ENCODE data around the gene SLC5A9. TPM values are rescaled to one million over a fixed set of nuclear protein-coding genes. Genes with fewer than 3 reads are reported as not detected.

SLC5A9 gene
- total and polyA plus RNA-seq, 10 of the 15 experiments (the other 5 are each of a cell fraction or from before 2014, with no cell fraction given): 0.03 TPM; not detected in 9

DNA sequence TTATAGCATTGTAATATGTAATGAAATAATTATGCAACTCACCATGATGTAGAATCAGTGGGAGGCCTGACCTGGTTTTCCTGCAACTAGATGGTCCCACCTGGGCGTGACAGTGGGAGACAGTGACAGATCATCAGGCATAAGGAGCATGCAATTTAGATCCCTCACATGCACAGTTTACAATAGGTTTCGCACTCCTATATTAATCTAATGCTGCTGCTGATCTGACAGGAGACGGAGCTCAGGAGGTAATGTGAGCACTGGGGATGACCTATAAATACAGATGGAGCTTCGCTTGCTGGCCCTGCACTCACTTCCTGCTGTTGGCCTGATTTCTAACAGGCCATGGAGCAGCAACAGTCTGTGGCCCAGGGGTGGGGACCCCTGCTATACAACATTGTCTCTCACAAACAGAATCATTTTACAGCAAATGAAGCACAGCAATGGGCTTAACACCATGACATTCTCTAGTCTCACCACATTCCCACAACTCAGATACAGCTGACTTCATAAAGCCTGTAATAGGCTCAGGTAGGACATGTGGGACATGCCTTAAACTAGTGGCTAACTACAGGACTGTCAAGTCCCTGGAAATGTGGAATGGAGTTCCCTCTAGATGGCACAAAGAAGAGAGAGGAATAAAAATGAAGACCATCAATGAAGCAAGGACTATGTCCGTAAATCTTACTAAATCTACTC, 40.7 kb upstream of the SLC5A9 start (continued):
- TF ChIP-seq, protein P1, sequence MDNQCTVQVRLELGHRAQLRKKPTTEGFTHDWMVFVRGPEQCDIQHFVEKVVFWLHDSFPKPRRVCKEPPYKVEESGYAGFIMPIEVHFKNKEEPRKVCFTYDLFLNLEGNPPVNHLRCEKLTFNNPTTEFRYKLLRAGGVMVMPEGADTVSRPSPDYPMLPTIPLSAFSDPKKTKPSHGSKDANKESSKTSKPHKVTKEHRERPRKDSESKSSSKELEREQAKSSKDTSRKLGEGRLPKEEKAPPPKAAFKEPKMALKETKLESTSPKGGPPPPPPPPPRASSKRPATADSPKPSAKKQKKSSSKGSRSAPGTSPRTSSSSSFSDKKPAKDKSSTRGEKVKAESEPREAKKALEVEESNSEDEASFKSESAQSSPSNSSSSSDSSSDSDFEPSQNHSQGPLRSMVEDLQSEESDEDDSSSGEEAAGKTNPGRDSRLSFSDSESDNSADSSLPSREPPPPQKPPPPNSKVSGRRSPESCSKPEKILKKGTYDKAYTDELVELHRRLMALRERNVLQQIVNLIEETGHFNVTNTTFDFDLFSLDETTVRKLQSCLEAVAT (IDR thresholded peaks at IDR 0.05): no peak
- no peak for TF ChIP-seq CBX5 (IDR thresholded peaks at IDR 0.05; ENCODE audit: low read depth)
- no peak for TF ChIP-seq SRF (IDR thresholded peaks at IDR 0.05; ENCODE audit: low read depth in 2 of 2, low read length in 2 of 2)
- TF ChIP-seq SREBF1 (IDR thresholded peaks at IDR 0.05; ENCODE audit: low read length): no peak
- no peak for TF ChIP-seq CREM (IDR thresholded peaks at IDR 0.05; ENCODE audit: low read depth)
- TF ChIP-seq IRF4 (IDR thresholded peaks at IDR 0.05; ENCODE audit: low read depth, low read length): no peak
- no peak for TF ChIP-seq BACH1 (IDR thresholded peaks at IDR 0.05; ENCODE audit: borderline replicate concordance)
- TF ChIP-seq SPI1 (IDR thresholded peaks at IDR 0.05; ENCODE audit: borderline replicate concordance, insufficient read depth, low read depth, low read length): no peak

DNA sequence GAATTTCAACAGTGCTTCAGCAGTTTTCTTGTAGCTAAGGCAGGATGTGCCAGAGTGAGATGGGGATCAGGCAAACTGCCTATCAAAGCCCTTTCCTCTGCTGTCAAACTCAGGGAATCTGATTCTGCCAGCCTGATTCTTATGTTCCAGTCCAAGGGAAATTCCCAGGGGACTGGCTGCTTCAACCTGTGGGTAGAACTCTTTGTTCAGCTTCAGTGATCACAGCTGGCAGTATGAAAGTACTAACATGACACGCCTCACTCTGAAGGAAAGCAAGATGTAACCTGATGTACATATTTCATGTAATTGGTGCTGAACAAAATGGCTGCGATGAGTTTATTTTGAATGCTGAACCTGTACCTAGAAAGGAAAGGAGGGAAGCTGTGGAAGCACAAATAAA, 40.1 kb upstream of the SLC5A9 start:
- H3K4me3 ChIP-seq: no peak overlapping the region
- DNase-seq (ENCODE audit: low read depth, low spot score) (peak; percentile 12), FAIRE-seq (no peak), ATAC-seq (peak; percentile 82)
- CTCF ChIA-PET: no interaction called here
- RAD21 ChIA-PET (ENCODE audit: unreplicated experiment): no interaction called here
- TF ChIP-seq PAX5 (IDR thresholded peaks at IDR 0.05; ENCODE audit: borderline replicate concordance, low read depth, low read length) (peak; percentile 73; the same call in 1 of the 2 replicates), IKZF1 (conservative IDR thresholded peaks at IDR 0.05) (peak; percentile 30; the same call in 1 of the 2 replicates), BMI1 (IDR thresholded peaks at IDR 0.05; ENCODE audit: borderline replicate concordance) (no peak), RELA (IDR thresholded peaks at IDR 0.05; ENCODE audit: borderline replicate concordance, partially characterized antibody) (peak; percentile 12), MEF2B (IDR thresholded peaks at IDR 0.05; ENCODE audit: partially characterized antibody, poor library complexity, severe bottlenecking) (peak; percentile 37)
- no peaks in the 10 kb centered on the region for H4K20me1 ChIP-seq (ENCODE audit: control insufficient read depth, insufficient read depth)
- in situ Hi-C loops (cut with MboI) (no loop called here), intact Hi-C loops (cut with micrococcal nuclease; ENCODE audit: unreplicated experiment) (no loop called here)
- no peaks in the 10 kb centered on the region for H3K36me3 ChIP-seq (ENCODE audit: control insufficient read depth in 2 of 2, insufficient read depth in 2 of 2, low read length in 1 of 2)
- H3K27ac ChIP-seq (ENCODE audit: control insufficient read depth, insufficient read depth): no peak overlapping the region
- 40% methylated on average over 2 of the region's 2 CpGs for WGBS (ENCODE audit: insufficient coverage, insufficient replicate concordance, low lambda C conversion rate, missing lambda C conversion rate)
- H2AFZ ChIP-seq (ENCODE audit: control insufficient read depth, low read depth, low read length): no peak overlapping the region
- SMC1A ChIA-PET (ENCODE audit: uncharacterized antibody, unreplicated experiment): interaction anchor here (1.2 kb wide), 1 partner anchor 14 kb away, joined by 4 read pairs; no protein-coding TSS in a partner anchor
- H3K27me3 ChIP-seq (replicated peaks in 1 of 2; ENCODE audit: control insufficient read depth in 2 of 2, insufficient read depth in 2 of 2, low read length in 1 of 2): no peaks in the 10 kb centered on the region; a peak in 1 of 4 replicates
- no peak overlapping the region for H3K9ac ChIP-seq (ENCODE audit: control insufficient read depth, insufficient read depth, low read length)
- no peaks in the 10 kb centered on the region for H3K4me1 ChIP-seq (ENCODE audit: control insufficient read depth, insufficient read depth, low read length)
- POLR2A ChIA-PET: no interaction called here
- no peaks in the 10 kb centered on the region for H3K79me2 ChIP-seq (ENCODE audit: control insufficient read depth, insufficient read depth, low read length)
- H3K4me2 ChIP-seq (ENCODE audit: control insufficient read depth, insufficient read depth): no peak overlapping the region; the same call in 1 of the 2 replicates
- no TSS peak for BruUV-seq (replicated peaks)
- no peaks in the 10 kb centered on the region for H3K9me3 ChIP-seq (replicated peaks; ENCODE audit: control insufficient read depth, insufficient read depth, low read length)
